ENCODE results near the gene ARID2. TPM values are rescaled to one million over a fixed set of nuclear protein-coding genes. Genes with fewer than 3 reads are reported as not detected.

Gene ARID2, protein sequence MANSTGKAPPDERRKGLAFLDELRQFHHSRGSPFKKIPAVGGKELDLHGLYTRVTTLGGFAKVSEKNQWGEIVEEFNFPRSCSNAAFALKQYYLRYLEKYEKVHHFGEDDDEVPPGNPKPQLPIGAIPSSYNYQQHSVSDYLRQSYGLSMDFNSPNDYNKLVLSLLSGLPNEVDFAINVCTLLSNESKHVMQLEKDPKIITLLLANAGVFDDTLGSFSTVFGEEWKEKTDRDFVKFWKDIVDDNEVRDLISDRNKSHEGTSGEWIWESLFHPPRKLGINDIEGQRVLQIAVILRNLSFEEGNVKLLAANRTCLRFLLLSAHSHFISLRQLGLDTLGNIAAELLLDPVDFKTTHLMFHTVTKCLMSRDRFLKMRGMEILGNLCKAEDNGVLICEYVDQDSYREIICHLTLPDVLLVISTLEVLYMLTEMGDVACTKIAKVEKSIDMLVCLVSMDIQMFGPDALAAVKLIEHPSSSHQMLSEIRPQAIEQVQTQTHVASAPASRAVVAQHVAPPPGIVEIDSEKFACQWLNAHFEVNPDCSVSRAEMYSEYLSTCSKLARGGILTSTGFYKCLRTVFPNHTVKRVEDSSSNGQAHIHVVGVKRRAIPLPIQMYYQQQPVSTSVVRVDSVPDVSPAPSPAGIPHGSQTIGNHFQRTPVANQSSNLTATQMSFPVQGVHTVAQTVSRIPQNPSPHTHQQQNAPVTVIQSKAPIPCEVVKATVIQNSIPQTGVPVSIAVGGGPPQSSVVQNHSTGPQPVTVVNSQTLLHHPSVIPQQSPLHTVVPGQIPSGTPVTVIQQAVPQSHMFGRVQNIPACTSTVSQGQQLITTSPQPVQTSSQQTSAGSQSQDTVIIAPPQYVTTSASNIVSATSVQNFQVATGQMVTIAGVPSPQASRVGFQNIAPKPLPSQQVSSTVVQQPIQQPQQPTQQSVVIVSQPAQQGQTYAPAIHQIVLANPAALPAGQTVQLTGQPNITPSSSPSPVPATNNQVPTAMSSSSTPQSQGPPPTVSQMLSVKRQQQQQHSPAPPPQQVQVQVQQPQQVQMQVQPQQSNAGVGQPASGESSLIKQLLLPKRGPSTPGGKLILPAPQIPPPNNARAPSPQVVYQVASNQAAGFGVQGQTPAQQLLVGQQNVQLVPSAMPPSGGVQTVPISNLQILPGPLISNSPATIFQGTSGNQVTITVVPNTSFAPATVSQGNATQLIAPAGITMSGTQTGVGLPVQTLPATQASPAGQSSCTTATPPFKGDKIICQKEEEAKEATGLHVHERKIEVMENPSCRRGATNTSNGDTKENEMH (N-terminal part only)
- 44.4 and 54.9 TPM in 2 replicates for total RNA-seq (2014; rRNA removed; shearing (Covaris generic))
- polyA plus RNA-seq (2016; fragmentation: Nextera tagmentation; extraction: Ambion mirVana) = 24.8 and 26.5 TPM in 2 replicates
- long read RNA-seq, partial matches to known transcripts = 1 of 4 reads
- long read RNA-seq, other reads (novel, unspliced or antisense) = 3 of 4 reads

DNA sequence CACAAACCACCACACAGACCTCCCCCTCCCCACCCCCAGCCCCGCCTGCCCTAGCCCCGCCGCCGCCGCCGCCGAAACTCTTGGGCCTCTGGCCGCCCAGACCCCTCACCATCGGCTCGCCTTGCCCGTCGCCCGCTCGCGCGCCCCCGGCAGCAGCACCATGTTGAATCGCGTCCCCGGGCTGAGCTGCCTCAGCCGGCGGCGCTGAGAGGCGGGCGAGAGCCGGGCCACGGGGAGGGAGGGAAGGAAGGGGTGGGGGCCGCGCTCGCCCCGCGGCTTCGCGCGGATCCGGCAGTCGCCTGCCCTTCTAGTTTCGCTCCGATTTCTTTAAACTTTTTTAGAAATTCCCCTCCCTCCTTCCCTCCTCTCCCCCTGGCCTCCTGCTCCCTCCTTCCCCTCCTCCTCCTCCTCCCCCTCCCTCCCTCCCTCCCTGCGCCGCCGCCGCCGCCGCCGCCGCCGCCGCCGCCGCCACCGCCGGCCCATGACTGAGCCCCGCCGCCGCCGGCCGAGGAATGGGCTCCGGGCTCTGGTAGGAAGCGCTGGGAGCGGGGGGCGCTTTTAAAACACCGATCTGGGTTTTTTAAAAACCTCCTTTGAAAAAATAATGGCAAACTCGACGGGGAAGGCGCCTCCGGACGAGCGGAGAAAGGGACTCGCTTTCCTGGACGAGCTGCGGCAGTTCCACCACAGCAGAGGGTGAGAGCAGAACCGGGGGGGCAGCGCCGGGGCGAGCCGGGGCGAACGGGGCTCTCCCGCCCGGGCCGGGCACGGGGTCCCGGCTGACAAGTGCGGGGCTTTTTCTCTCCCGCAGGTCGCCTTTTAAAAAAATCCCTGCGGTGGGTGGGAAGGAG is at the start of gene ARID2:
ARID2 (plus strand) TSS at position 474 of the 851 bp plus-strand sequence; CDS start at position 605, 131 bp downstream.
- Histone ChIP-seq H3F3A (replicated peaks; ENCODE audit: low read depth) (no peaks in the 10 kb centered on the region), H3K4me3 (peak within 1 kb of the TSS; percentile 74), H3K4me2 (peak within 1 kb of the TSS; percentile 80), H3K4me1 (ENCODE audit: insufficient read depth) (peaks cover 24% of the 10 kb centered on the region), H3K27me3 (ENCODE audit: insufficient read depth) (no peaks in the 10 kb centered on the region), H4K20me1 (replicated peaks; ENCODE audit: insufficient read depth) (no peaks in the 10 kb centered on the region; the same call in 1 of the 2 replicates), H3K79me2 (replicated peaks; ENCODE audit: insufficient read depth) (peaks cover 49% of the 10 kb centered on the region), H3K9me2 (ENCODE audit: insufficient read depth) (no peaks in the 10 kb centered on the region), H3K27ac (ENCODE audit: low read depth) (peak within 1 kb of the TSS; percentile 94), H2AFZ (no peak within 1 kb of the TSS), H3K36me3 (ENCODE audit: insufficient read depth) (no peaks in the 10 kb centered on the region)
- TF ChIP-seq, protein P1, sequence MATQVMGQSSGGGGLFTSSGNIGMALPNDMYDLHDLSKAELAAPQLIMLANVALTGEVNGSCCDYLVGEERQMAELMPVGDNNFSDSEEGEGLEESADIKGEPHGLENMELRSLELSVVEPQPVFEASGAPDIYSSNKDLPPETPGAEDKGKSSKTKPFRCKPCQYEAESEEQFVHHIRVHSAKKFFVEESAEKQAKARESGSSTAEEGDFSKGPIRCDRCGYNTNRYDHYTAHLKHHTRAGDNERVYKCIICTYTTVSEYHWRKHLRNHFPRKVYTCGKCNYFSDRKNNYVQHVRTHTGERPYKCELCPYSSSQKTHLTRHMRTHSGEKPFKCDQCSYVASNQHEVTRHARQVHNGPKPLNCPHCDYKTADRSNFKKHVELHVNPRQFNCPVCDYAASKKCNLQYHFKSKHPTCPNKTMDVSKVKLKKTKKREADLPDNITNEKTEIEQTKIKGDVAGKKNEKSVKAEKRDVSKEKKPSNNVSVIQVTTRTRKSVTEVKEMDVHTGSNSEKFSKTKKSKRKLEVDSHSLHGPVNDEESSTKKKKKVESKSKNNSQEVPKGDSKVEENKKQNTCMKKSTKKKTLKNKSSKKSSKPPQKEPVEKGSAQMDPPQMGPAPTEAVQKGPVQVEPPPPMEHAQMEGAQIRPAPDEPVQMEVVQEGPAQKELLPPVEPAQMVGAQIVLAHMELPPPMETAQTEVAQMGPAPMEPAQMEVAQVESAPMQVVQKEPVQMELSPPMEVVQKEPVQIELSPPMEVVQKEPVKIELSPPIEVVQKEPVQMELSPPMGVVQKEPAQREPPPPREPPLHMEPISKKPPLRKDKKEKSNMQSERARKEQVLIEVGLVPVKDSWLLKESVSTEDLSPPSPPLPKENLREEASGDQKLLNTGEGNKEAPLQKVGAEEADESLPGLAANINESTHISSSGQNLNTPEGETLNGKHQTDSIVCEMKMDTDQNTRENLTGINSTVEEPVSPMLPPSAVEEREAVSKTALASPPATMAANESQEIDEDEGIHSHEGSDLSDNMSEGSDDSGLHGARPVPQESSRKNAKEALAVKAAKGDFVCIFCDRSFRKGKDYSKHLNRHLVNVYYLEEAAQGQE (IDR thresholded peaks at IDR 0.05; ENCODE audit: unreplicated experiment) = no peak
- peak; percentile 5 for ATAC-seq
- Mint-ChIP-seq H3K4me3 (peak within 1 kb of the TSS; percentile 83), H3K27me3 (ENCODE audit: insufficient read depth, low read depth, poor library complexity) (peaks cover 10% of the 10 kb centered on the region), H3K4me1 (peaks cover 16% of the 10 kb centered on the region), H3K36me3 (ENCODE audit: low read depth) (peaks cover 22% of the 10 kb centered on the region), H3K9me3 (no peaks in the 10 kb centered on the region), H3K27ac (peak within 1 kb of the TSS; percentile 98)
- DNase-seq (ENCODE audit: low spot score) = peak; percentile 62

DNA sequence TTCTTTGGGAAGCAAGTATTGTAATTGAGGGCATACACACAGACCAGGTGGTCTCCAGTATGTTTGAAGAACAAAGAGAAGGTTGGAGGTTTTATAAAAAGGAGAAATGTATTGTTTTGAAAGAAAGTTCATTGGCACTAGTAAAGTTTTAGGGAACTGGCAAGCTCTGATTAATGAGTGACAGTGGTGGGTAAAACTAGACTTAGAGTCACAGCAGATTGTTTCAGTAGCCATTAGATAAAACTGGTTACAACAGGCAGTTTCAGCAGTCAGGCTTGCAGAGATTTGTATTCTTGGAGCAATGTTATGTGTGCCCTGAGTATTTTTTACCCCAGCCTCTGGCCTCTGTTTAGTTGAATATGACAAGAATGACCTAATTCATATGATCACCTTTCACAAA is 49.1 kb upstream of the ARID2 start:
- no peak for DNase-seq (ENCODE audit: low spot score)
- no peak for ATAC-seq
- no peaks in the 10 kb centered on the region for H3K9me2 ChIP-seq (ENCODE audit: insufficient read depth)
- H3F3A ChIP-seq (replicated peaks; ENCODE audit: low read depth) = no peaks in the 10 kb centered on the region
- H3K4me3 ChIP-seq = no peak overlapping the region
- H3K36me3 ChIP-seq (ENCODE audit: insufficient read depth) = no peaks in the 10 kb centered on the region
- no peak overlapping the region for H3K27ac ChIP-seq (ENCODE audit: low read depth)
- H3K4me3 Mint-ChIP-seq = no peak overlapping the region
- no peaks in the 10 kb centered on the region for H4K20me1 ChIP-seq (replicated peaks; ENCODE audit: insufficient read depth)
- no peaks in the 10 kb centered on the region for H3K4me1 ChIP-seq (ENCODE audit: insufficient read depth)
- H3K36me3 Mint-ChIP-seq (ENCODE audit: low read depth) = no peaks in the 10 kb centered on the region
- H3K4me1 Mint-ChIP-seq = no peaks in the 10 kb centered on the region; the same call in 2 of the 3 replicates
- H3K9me3 Mint-ChIP-seq = no peaks in the 10 kb centered on the region
- no peaks in the 10 kb centered on the region for H3K79me2 ChIP-seq (replicated peaks; ENCODE audit: insufficient read depth)
- no peaks in the 10 kb centered on the region for H3K27me3 Mint-ChIP-seq (ENCODE audit: insufficient read depth, low read depth, poor library complexity)
- H3K27ac Mint-ChIP-seq = no peak overlapping the region
- no peaks in the 10 kb centered on the region for H3K27me3 ChIP-seq (ENCODE audit: insufficient read depth)
- no peak overlapping the region for H2AFZ ChIP-seq
- no peak overlapping the region for H3K4me2 ChIP-seq
- TF ChIP-seq CREB1 (CRISPR knock-in tag; IDR thresholded peaks at IDR 0.05; ENCODE audit: low read depth) (no peak), EZH2phosphoT487 (IDR thresholded peaks at IDR 0.05; ENCODE audit: unreplicated experiment) (no peak), NANOG (IDR thresholded peaks at IDR 0.05; ENCODE audit: borderline replicate concordance) (no peak), JUNB (IDR thresholded peaks at IDR 0.05; ENCODE audit: unreplicated experiment) (no peak), ZNF114 (CRISPR knock-in tag; IDR thresholded peaks at IDR 0.05) (no peak), POLR2AphosphoS5 (IDR thresholded peaks at IDR 0.05; ENCODE audit: low read depth) (no peak), ZNF331 (CRISPR knock-in tag; IDR thresholded peaks at IDR 0.05; ENCODE audit: low read depth) (no peak)
- TF ChIP-seq, protein P1 (IDR thresholded peaks at IDR 0.05; ENCODE audit: unreplicated experiment) = no peak
